Measurements from ENCODE around the gene GAB4. TPM values are rescaled to one million over a fixed set of nuclear protein-coding genes. Genes with fewer than 3 reads are reported as not detected.

GAB4 gene
- total and polyA plus RNA-seq, 2 of the 8 experiments (the other 6 are each of a cell fraction or from before 2014, with no cell fraction given): 0.03 to 0.17 TPM

DNA sequence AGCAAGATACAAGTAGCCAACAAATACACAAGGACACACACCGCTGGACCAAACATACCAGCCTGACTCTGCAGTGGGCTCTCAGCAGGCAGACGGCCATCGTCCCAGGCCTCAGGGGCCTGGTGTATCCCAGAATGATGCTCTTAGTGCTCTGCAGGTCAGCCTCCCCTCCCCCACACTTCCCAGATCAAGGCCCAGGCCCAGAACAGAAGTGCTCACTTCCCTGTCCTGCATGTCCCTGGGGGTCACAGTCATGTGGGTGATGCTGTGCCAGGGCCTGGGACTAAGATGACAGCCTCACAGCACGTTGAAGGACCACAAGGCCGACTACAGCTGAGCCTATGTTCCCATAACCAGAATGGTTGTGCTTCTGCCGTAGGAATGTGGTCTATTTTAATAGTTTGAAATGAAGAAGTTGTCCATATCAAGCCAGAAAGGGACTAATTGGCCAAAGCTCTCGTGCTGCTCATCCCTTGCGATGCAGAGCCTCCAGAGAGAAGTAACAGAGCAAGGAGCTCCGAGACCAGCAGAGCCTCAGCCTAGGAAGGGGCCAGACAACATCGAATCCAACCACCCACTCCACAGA, 48.6 kb downstream of the GAB4 start:
- Histone ChIP-seq H2BK20ac (ENCODE audit: low read length) (no peak overlapping the region), H2BK12ac (ENCODE audit: low read depth, low read length) (no peak overlapping the region), H3K36me3 (ENCODE audit: control insufficient read depth in 2 of 4, insufficient read depth in 4 of 4, low read length in 3 of 4) (no peaks in the 10 kb centered on the region), H3K4me1 (replicated peaks in 1 of 4; ENCODE audit: control insufficient read depth in 3 of 4, insufficient read depth in 4 of 4, low read length in 3 of 4) (no peaks in the 10 kb centered on the region), H2BK120ac (replicated peaks; ENCODE audit: low read depth, low read length) (no peak overlapping the region), H4K5ac (ENCODE audit: insufficient read length, low read depth, low read length) (no peak overlapping the region), H4K91ac (replicated peaks; ENCODE audit: insufficient read length, low read length) (no peak overlapping the region), H3K4me3 (ENCODE audit: extremely low read depth in 1 of 4, insufficient read depth in 2 of 4, low read depth in 3 of 4, low read length in 4 of 4) (no peak overlapping the region), H2BK15ac (ENCODE audit: low read length) (no peak overlapping the region), H4K20me1 (replicated peaks in 1 of 2; ENCODE audit: control insufficient read depth in 1 of 2, insufficient read depth in 2 of 2, low read length in 2 of 2) (no peaks in the 10 kb centered on the region), H3K9ac (replicated peaks in 1 of 4; ENCODE audit: extremely low read depth in 1 of 4, low read depth in 3 of 4, low read length in 3 of 4) (no peak overlapping the region), H3K4ac (replicated peaks; ENCODE audit: insufficient read length, low read depth, low read length) (no peak overlapping the region), H3K14ac (ENCODE audit: insufficient read length) (no peak overlapping the region), H3K23me2 (ENCODE audit: low read depth, low read length) (no peaks in the 10 kb centered on the region), H3K56ac (replicated peaks; ENCODE audit: insufficient read length, low read depth, low read length) (no peak overlapping the region), H3K79me1 (ENCODE audit: low read depth, low read length) (no peaks in the 10 kb centered on the region), H3K27me3 (replicated peaks in 1 of 4; ENCODE audit: control insufficient read depth in 3 of 4, extremely low read depth in 1 of 4, insufficient read depth in 3 of 4, low read length in 3 of 4) (no peaks in the 10 kb centered on the region), H3K27ac (ENCODE audit: low read depth, low read length) (no peak overlapping the region), H3K79me2 (ENCODE audit: control insufficient read depth in 1 of 2, insufficient read depth in 2 of 2, low read length in 2 of 2) (no peaks in the 10 kb centered on the region), H3K9me3 (ENCODE audit: insufficient read depth in 2 of 2, low read depth in 1 of 2, low read length in 1 of 2) (peaks cover 64 to 94% of the 10 kb centered on the region in 2 experiments), H3K4me2 (ENCODE audit: insufficient read depth in 1 of 2, low read depth in 2 of 2, low read length in 2 of 2) (no peak overlapping the region), H2BK5ac (ENCODE audit: low read depth, low read length) (no peak overlapping the region), H3K23ac (ENCODE audit: insufficient read length) (no peak overlapping the region), H4K8ac (ENCODE audit: extremely low read depth, insufficient read depth, low read length) (no peak overlapping the region), H2AFZ (ENCODE audit: low read length) (no peak overlapping the region), H3K18ac (ENCODE audit: extremely low read depth, low read length) (no peak overlapping the region), H2AK5ac (ENCODE audit: low read depth, low read length) (no peak overlapping the region)
- DNase-seq (ENCODE audit: low read depth in 1 of 2, low spot score in 2 of 2): peak in 1 of 2 experiments; percentile 11
- TF ChIP-seq MAFK (IDR thresholded peaks at IDR 0.05; ENCODE audit: low read depth, low read length) (no peak), SAP30 (IDR thresholded peaks at IDR 0.05; ENCODE audit: insufficient read depth, insufficient replicate concordance, low read length) (no peak), POU5F1 (IDR thresholded peaks at IDR 0.05; ENCODE audit: low read depth, low read length) (no peak), E2F6 (IDR thresholded peaks at IDR 0.05) (no peak)
- CTCF ChIA-PET (ENCODE audit: partially characterized antibody): interaction anchor here (1.2 kb wide), 1 partner anchor 13 kb away, joined by 3 read pairs; no protein-coding TSS in a partner anchor
- POLR2A ChIA-PET (ENCODE audit: partially characterized antibody): no interaction called here
- WGBS, 2 experiments (ENCODE audit: extremely low coverage in 1 of 2, insufficient coverage in 1 of 2, insufficient read length in 1 of 2, insufficient replicate concordance in 2 of 2, low coverage in 1 of 2, low lambda C conversion rate in 2 of 2, missing lambda C conversion rate in 1 of 2): 78% methylated on average over 10 of the region's 10 CpGs; no CpG with 5 or more reads in 1 of the 2 experiments
- FAIRE-seq: no peak

All from H1 (cell line).